NCI-H69 (cell line): ENCODE measurements around the gene RNPEPL1.
A peak's percentile ranks its signal among the peaks of the same experiment; 100 is the strongest.
"Not testable (repeated sequence)": the region's sequence is repeated elsewhere in the genome, so short reads cannot be mapped to it uniquely, and the experiment has no call there.

Experiments
- DNase-seq: peaks from one replicate; lab custom pipeline; 2025; lab: John Stamatoyannopoulos, UW

RNPEPL1 gene

DNA sequence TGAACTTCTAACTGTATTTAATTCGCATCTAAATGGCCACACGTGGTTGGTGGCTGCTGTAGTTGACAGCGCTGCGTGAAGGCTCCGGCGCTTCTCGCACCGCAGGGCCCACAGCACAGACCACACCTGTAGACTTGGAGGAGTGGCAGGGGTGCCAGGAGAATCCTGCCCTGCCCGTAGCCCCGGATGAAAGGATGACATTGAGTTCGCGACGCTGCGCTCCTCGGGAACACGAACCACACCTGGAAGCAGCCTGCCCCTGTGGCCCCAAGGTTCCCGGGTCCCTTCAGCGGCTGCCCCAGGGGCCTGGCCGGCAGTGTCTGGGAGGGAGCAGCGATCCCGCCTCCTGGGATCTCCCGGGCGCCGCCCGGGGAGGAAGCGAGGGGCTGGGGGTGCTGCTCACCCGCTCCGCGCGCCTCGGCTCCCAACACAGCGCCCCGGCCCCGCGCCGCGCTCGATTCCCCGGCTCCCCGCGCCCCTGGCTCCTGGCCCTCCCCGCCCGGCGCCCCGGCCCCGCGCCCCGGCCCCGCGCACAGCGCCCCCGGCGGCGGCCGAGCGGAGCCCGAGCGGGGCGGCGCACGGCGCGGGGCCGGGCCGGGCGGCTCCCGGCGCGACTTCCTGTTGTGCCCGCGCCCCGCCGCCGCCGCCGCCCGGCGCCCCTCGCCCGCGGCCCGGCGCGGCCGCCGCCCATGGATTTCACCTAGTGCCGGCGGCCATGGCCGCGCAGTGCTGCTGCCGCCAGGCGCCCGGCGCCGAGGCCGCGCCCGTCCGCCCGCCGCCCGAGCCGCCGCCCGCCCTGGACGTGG lies at the start of gene RNPEPL1:
RNPEPL1 (plus strand) TSS at position 613 of the 806 bp plus-strand sequence; CDS start at position 716, 103 bp downstream.
- peak; percentile 68 for DNase-seq

GRCh38 chr2:240518981-240519380 lies 49.3 kb upstream of the RNPEPL1 start:
- no peak for DNase-seq

- no peak for DNase-seq
These were observed 48.7 kb upstream of the RNPEPL1 start for GRCh38 chr2:240519396-240520129.

DNA sequence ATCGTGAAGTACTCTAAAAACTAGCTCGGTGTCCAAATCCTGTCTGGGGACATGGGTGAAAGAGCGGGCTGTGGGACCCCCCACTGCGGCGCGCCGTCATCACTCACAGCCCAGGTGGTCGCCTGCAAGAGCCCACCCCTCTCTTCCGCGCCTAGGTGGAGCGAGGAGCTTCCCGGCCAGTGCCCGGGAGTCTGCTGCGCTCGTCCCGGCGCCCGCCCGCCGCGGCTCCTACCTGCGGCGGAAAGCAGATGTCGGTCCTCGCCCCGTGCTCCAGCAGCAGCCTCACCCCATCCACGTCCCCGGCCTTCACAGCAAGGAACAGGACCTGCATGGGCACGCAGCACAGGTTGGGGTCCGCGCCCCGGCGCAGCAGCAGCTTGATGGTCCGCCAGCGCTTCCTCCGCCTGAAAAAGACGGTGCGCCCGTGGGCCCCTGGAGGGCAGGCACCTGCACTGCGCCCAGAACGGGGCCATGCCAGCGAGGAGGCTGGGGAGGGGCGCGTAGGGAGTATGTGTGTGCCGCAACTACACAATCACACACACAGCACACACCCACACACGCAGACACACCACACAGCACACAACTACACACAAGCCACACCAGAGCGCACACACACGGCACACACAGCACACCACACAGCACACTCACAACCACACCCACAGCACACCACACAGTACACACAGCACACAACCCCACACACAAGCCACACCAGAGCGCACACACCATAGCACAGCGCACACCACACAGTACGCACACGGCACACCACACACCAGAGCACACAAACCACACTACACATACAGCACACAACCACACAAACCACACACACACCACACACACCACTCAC lies 47.9 kb upstream of the RNPEPL1 start:
- peak; percentile 2 for DNase-seq

- no peak for DNase-seq
These were observed 47.3 kb upstream of the RNPEPL1 start for GRCh38 chr2:240520974-240521350.

- DNase-seq: not testable (repeated sequence)
These were observed 46.4 kb upstream of the RNPEPL1 start for GRCh38 chr2:240521885-240522284.

DNA sequence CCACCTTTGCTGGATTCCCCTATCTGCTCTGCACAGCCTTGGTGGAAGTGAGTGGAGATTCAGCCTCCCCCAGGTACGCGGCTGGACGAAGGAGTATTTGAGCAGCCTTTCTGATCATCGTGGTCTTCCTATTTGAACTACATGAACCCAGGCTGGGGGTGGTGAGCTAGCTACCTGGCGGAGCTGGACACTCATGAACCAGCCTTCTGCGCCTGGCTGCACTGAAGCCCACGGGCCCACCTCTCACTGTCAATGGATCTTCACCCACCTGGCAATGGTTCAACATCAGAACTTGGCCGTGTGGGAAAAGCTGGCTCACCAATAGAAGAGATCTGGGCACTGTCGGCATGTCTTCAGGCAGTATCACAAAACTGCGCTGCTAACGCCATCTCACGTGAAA lies 45.9 kb upstream of the RNPEPL1 start:
- DNase-seq: no peak

DNA sequence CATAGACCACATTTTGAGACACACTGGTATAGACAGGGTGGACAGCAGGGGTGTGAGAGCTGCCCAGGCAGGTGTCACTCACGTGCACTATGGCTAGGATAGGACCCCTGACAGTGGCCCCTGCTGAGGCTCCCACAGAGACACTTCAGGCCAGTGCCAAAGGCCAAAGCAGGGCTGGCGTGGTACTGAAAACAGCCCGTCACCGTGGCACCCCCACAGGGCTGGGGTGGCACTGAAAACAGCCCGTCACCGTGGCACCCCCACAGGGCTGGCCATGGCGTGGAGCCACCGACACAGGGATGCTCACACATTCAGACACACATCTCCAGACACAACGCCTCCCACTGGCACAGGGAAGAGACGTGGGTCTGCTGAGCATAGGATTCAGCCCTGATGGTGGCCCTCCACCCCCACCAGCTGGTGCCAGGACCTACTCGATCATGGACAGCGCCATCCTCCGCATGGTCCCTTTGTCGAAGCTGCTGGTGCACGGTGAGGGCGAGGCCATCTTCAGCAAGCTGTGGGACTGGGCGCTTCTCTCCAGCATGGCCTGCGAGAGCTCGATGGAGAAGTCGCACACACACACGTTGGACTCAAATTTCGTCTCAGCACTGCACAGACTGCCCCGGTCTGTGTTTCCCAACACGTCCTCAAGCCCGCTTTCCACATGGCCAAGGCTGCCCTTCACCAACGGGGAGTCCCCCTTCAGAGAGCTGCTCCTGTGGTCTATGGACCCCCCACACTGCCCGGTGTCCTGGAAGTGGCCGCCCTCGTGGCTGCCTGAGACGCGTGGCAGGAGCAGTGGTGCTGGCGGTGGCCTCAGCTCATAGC lies 44.6 kb upstream of the RNPEPL1 start:
- DNase-seq: no peak

DNA sequence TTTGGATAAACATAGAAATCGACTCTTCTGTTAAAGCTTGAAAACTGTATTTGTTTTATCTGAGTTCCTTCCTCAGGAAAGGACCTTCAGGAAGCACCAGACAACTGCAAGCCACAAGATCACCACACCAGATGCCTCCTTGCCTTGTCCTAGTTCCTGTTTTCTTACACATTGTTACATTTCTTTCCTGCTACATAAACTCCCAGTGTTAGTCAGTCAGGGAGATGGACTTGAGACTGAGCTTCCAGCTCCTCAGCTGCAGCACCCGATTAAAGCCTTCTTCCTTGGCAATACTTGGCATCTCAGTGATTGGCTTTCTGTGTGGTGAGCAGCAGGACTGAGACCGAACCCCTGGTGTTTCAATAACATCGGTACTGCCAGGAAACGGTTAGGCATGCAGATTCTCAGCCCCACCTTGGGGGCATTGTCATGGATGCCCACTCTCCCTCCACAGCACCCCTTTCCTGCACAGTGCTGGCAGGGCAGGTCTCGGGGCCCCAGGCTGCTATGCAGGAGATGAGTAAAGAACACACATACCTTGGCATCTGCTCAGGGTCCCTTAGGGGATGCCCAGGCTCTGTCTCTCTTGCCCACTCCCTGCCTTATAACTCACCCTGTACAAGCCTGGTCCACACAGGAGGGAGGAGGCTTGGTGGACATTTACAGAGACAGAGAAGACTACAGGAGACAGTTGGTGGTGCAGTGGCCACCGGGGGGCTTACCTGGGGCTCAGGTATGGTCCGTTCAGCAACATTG lies 43.1 kb upstream of the RNPEPL1 start:
- DNase-seq: no peak

- no peak for DNase-seq
These were observed 42.5 kb upstream of the RNPEPL1 start for GRCh38 chr2:240525802-240526201.

- no peak for DNase-seq
These were observed 41.8 kb upstream of the RNPEPL1 start for GRCh38 chr2:240526521-240526920.

DNA sequence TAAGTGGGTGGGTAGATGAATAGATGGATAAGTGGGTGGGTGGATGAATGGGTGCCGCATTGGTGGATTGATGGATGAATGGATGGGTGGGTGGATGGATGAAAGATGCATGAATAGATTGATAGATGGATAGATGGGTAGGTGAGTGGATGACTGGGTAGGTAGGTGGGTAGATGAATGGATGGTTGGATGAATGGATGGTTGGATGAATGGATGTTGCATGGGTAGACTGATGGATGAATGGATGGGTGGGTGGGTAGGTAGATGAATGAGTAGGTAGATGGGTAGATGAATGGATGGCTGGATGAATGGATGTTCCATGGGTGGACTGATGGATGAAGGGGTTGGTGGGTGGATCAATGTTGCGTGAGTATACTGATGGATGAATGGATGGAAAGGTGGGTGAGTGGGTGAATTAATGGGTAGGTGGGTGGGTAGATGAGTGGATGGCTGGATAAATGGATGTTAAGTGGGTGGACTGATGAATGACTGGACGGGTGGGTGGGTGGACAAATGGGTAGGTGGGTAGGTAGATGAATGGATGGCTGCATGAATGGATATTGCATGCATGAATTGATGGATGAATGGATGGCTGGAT lies 41.0 kb upstream of the RNPEPL1 start:
- DNase-seq: no peak

DNA sequence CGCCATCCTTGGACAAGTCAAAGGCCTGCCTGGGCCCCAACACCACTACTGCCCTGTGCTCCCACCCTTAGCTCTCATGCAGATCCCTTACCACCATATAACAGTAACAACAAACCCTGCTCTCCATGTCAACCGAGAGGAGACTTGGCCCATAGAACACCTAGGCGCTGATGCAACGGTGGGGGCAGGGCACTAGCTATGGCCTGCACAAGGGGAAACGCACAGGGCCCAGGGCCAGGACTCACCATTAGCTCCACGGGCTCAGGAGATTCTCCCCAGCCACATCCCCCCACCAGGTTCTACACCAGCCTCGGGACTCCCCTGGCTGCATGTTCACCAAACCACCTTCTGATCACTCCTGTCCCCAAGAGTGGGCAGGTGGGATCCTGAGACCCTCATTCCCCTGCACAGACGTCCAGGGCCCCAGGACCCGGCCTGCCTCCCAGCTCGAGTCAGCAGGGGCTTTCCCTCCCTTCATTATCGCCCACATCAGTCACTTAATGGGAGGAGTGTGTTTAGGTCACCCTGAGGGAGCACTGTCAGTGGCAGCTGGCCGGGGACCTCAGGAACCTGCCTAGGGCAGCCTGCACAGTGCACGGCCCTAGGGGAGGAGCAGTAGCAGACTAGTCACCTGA lies 39.8 kb upstream of the RNPEPL1 start:
- no peak for DNase-seq

DNA sequence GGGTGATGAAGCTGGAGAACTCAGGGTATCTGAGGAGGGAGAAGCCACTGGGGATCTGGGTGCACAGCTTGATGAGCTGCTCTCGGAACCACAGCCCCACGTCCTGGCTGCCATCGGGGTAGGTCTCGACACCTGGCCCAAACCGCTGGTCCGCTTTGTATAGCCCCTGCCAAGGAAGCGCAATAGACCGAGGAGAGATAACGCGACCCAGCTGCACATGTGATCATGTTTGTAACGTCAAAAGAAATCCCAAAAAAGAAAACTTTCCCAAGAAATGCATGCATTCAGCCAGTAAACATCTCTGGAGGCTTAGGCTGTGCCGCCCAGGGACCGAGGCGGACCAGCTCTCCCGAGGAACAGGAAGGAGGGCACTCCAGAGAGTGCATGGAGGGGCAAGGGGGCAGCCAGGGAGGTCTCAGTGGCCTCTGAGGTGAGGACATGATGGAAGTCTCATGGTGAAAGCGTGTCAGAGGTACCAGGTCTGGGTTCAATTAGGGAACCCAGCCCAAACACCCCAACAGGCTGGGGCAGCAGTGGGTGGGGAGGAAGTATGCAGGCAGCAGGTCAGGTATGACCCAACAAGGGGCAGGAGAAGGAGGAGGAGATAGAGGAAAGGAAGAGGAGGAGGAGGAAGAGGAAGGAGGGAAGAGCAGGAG lies 38.8 kb upstream of the RNPEPL1 start:
- DNase-seq: no peak

GRCh38 chr2:240530181-240530580 lies 38.1 kb upstream of the RNPEPL1 start:
- no peak for DNase-seq

DNA sequence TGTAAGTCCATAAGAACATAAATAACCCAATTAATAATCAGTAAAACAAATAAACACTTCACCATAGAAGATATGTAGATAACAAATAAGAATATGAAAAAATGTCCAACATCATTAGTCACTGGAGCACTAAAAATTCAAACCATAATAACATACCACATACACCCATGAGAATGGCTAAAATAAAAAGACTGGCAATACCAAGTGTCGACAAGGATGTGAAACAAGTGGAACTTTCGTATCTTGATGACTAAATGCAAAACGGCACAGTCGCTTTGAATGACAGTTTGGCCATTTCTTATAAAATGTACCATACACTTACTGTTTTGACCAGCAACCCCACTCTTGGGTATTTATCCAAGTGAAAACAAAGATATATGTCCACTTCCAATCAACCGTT lies 37.2 kb upstream of the RNPEPL1 start:
- DNase-seq: no peak

GRCh38 chr2:240532031-240532775 lies 36.1 kb upstream of the RNPEPL1 start:
- no peak for DNase-seq

DNA sequence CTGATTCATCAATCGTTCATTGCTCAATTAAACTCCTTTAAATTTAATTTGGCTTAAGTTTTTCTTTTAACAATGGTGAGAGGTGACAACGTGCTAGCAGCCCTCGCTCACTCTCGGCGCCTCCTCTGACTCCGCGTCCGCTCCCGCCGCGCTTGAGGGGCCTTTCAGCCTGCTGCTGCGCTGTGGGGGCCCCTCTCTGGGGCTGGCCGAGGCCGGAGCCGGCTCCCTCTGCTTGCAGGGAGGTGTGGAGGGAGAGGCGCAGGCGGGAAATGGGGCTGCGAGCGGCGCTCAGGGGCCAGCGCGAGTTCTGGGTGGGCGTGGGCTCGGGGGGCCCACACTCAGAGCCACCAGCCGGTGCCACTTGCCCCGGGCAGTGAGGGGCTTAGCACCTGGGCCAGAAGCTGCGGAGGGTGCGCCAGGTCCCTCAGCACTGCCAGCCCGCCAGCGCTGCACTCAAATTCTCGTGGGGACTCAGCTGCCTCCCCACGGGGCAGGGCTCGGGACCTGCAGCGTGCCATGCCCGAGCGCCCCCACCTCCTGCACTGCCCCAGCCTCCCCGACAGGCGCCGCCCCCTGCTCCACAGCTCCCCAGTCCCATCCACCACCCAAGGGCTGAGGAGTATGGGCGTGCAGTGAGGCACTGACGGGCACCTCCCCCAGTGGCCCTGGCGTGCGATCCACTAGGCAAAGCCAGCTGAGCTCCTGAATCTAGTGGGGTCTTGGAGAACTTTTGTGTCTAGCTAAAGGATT lies 30.1 kb upstream of the RNPEPL1 start:
- no peak for DNase-seq
